Measurements from ENCODE around the gene PCIF1. TPM values are rescaled to one million over a fixed set of nuclear protein-coding genes. Genes with fewer than 3 reads are reported as not detected.

The PCIF1 gene
- polyA plus RNA-seq, 3 donors = 41.0 to 54.9 (median 50.4) TPM

GRCh38 chr20:45890985-45891983 is 43.2 kb upstream of the PCIF1 start, which contains the start of the genes CTSA and NEURL2:
CTSA (plus strand) TSS chr20:45891335; CDS start chr20:45891569, 234 bp downstream.
NEURL2 (minus strand) TSS chr20:45891208; CDS start chr20:45890991, 217 bp downstream.
- Histone ChIP-seq H3K9ac (ENCODE audit: insufficient read depth, low read length, poor library complexity, severe bottlenecking) (peak within 1 kb of the TSS; percentile 78), H2AFZ (ENCODE audit: insufficient read depth, low read depth, low read length, poor library complexity, severe bottlenecking) (peak within 1 kb of the TSS; percentile 92), H3K4me2 (replicated peaks; ENCODE audit: extremely low read depth, low read length, poor library complexity, severe bottlenecking) (peak within 1 kb of the TSS; percentile 99), H3K9me3 (replicated peaks in 1 of 2; ENCODE audit: control insufficient read depth in 1 of 2, insufficient read depth in 1 of 2, low read length in 2 of 2) (no peaks in the 10 kb centered on the region), H3K27me3 (ENCODE audit: control insufficient read depth in 2 of 2, insufficient read depth in 2 of 2, low read length in 2 of 2) (no peaks in the 10 kb centered on the region), H3K27ac (ENCODE audit: low read depth in 1 of 2, low read length in 2 of 2) (peak within 1 kb of the TSS; percentile 59 to 87), H3K36me3 (replicated peaks in 1 of 2; ENCODE audit: control insufficient read depth in 1 of 2, insufficient read depth in 2 of 2, low read length in 2 of 2) (peaks cover 33 to 49% of the 10 kb centered on the region in 2 donors), H3K79me2 (ENCODE audit: insufficient read depth, low read length) (peaks cover 43% of the 10 kb centered on the region), H3K4me1 (ENCODE audit: control insufficient read depth in 1 of 2, insufficient read depth in 2 of 2, low read length in 2 of 2) (peaks cover 36 to 46% of the 10 kb centered on the region in 2 donors), H4K20me1 (ENCODE audit: insufficient read depth, low read length) (peaks cover 28% of the 10 kb centered on the region), H3K4me3 (replicated peaks in 1 of 3; ENCODE audit: low read depth in 2 of 3, low read length in 3 of 3) (peak within 1 kb of the TSS; percentile 62 to 95 (median 72))
- DNase-seq = peak; percentile 73 to 89 (median 82)
- WGBS (ENCODE audit: insufficient coverage) = under 1% methylated on average over 67 of the region's 78 CpGs
- Mint-ChIP-seq H3K9me3 (peaks cover 0 to 2% (median 0%) of the 10 kb centered on the region in 7 donors), H3K27ac (peak within 1 kb of the TSS; percentile 85 to 96 (median 91)), H3K27me3 (ENCODE audit: low read depth in 3 of 3) (no peaks in the 10 kb centered on the region), H3K4me3 (peak within 1 kb of the TSS; percentile 91 to 93), H3K4me1 (peaks cover 33% of the 10 kb centered on the region), H3K36me3 (peaks cover 40 to 48% of the 10 kb centered on the region in 2 donors)
- TF ChIP-seq, protein P1, sequence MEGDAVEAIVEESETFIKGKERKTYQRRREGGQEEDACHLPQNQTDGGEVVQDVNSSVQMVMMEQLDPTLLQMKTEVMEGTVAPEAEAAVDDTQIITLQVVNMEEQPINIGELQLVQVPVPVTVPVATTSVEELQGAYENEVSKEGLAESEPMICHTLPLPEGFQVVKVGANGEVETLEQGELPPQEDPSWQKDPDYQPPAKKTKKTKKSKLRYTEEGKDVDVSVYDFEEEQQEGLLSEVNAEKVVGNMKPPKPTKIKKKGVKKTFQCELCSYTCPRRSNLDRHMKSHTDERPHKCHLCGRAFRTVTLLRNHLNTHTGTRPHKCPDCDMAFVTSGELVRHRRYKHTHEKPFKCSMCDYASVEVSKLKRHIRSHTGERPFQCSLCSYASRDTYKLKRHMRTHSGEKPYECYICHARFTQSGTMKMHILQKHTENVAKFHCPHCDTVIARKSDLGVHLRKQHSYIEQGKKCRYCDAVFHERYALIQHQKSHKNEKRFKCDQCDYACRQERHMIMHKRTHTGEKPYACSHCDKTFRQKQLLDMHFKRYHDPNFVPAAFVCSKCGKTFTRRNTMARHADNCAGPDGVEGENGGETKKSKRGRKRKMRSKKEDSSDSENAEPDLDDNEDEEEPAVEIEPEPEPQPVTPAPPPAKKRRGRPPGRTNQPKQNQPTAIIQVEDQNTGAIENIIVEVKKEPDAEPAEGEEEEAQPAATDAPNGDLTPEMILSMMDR (IDR thresholded peaks at IDR 0.05) = no peak
- intact Hi-C loops (cut with micrococcal nuclease) = loop anchor here (2.0 to 5.0 kb wide), 2 partner anchors 34 to 44 kb away; partner anchors contain the start of genes ACOT8 (in 1 of the 2), PCIF1 (in 1 of the 2) and ZSWIM3 (in 1 of the 2)

Measured in CD14-positive monocyte (primary cell).